OCI-LY3 (cell line): ENCODE data around the gene KRI1.

Source experiments
- H2AFZ ChIP-seq: fragments of 200-600, 300-600 bp; shearing (Covaris generic); 2 replicates; pipeline ENCODE4 v1.6.0; 2014; ENCODE audit warnings: antibody characterized with exemption, low read depth, low read length
- H3K27ac ChIP-seq: fragments of 200-600, 300-600 bp; sonication (generic); 2 replicates; pipeline ENCODE4 v1.5.1; 2014; ENCODE audit warnings: mild to moderate bottlenecking, low read length, moderate library complexity, mixed read lengths
- H3K27me3 ChIP-seq: fragments of 200-600, 300-600 bp; sonication (generic); 2 replicates; pipeline ENCODE4 v1.6.1; 2014; ENCODE audit warnings: low read depth, low read length, mixed read lengths
- H3K36me3 ChIP-seq: fragments of 200-600, 300-600 bp; sonication (generic); replicated peaks from 2 replicates; pipeline ENCODE3; 2014; ENCODE audit warnings: low read depth, low read length, mixed read lengths
- H3K4me1 ChIP-seq: fragments of 300-600, 200-600 bp; sonication (generic); 2 replicates; pipeline ENCODE4 v1.6.1; 2014; ENCODE audit warnings: low read length, mixed read lengths
- H3K4me2 ChIP-seq: fragments of 200-600, 300-600 bp; sonication (generic); 2 replicates; pipeline ENCODE4 v1.6.1; 2014; ENCODE audit warnings: low read length, mixed read lengths
- H3K4me3 ChIP-seq: fragments of 300-600, 200-600 bp; sonication (generic); 2 replicates; pipeline ENCODE4 v1.5.1; 2014; ENCODE audit warnings: antibody characterized with exemption, mild to moderate bottlenecking, low read length, moderate library complexity
- H3K79me2 ChIP-seq: fragments of 300-600, 200-600 bp; shearing (Covaris generic); 2 replicates; pipeline ENCODE4 v1.6.1; 2014; ENCODE audit warnings: mild to moderate bottlenecking, low read length, mixed read lengths
- H3K9ac ChIP-seq: fragments of 300-600, 200-600 bp; shearing (Covaris generic); 2 replicates; pipeline ENCODE4 v1.6.0; 2014; ENCODE audit warnings: mild to moderate bottlenecking, low read length, moderate library complexity
- H3K9me3 ChIP-seq: fragments of 200-600, 300-600 bp; shearing (Covaris generic); 2 replicates; pipeline ENCODE4 v1.6.1; 2014; ENCODE audit warnings: low read length, mixed read lengths; ENCODE audit not compliant: insufficient read depth
- H4K20me1 ChIP-seq: fragments of 200-600, 300-600 bp; sonication (generic); 2 replicates; pipeline ENCODE4 v1.6.1; 2016; ENCODE audit warnings: low read length, mixed read lengths; ENCODE audit not compliant: insufficient read depth
- CTCF ChIP-seq: fragments of 200-600, 300-600 bp; sonication (generic); IDR thresholded peaks from 2 replicates; pipeline ENCODE4 v1.5.1; 2014; ENCODE audit warnings: antibody characterized with exemption, low read length, low read depth
- EZH2phosphoT487 ChIP-seq: fragments of 200-600 bp; shearing (Covaris generic); IDR thresholded peaks from 2 replicates; pipeline ENCODE4 v1.6.1; 2018; ENCODE audit warnings: antibody characterized with exemption, mixed run types, low read depth

Gene KRI1

GRCh38 chr19:10587839-10588150 is 22.0 kb upstream of the KRI1 start:
- H3K4me1 ChIP-seq: no peaks in the 10 kb centered on the region
- no peak overlapping the region for H3K4me3 ChIP-seq
- H3K9ac ChIP-seq: no peak overlapping the region
- TF ChIP-seq CTCF (no peak), EZH2phosphoT487 (no peak)
- no peaks in the 10 kb centered on the region for H3K79me2 ChIP-seq
- H3K27ac ChIP-seq: no peak overlapping the region
- no peaks in the 10 kb centered on the region for H3K9me3 ChIP-seq
- peaks cover 10% of the 10 kb centered on the region; the same call in 1 of the 2 replicates for H3K27me3 ChIP-seq
- no peaks in the 10 kb centered on the region for H3K36me3 ChIP-seq
- H4K20me1 ChIP-seq: no peaks in the 10 kb centered on the region
- no peak overlapping the region for H3K4me2 ChIP-seq
- H2AFZ ChIP-seq: no peak overlapping the region

- H2AFZ ChIP-seq: no peak within 1 kb of the TSS
- no peaks in the 10 kb centered on the region for H3K9me3 ChIP-seq
- H3K27ac ChIP-seq: no peak within 1 kb of the TSS
- H3K4me1 ChIP-seq: no peaks in the 10 kb centered on the region
- H3K36me3 ChIP-seq: no peaks in the 10 kb centered on the region
- no peak within 1 kb of the TSS for H3K9ac ChIP-seq
- no peak within 1 kb of the TSS for H3K4me2 ChIP-seq
- no peak within 1 kb of the TSS for H3K4me3 ChIP-seq
- TF ChIP-seq EZH2phosphoT487: no peak
- no peak for TF ChIP-seq CTCF
- H4K20me1 ChIP-seq: no peaks in the 10 kb centered on the region
- H3K79me2 ChIP-seq: no peaks in the 10 kb centered on the region
- peaks cover 10% of the 10 kb centered on the region; the same call in 1 of the 2 replicates for H3K27me3 ChIP-seq
Measured at GRCh38 chr19:10587022-10587838, 21.4 kb upstream of the KRI1 start, which contains the start of gene AP1M2. AP1M2 (minus strand) TSS chr19:10587312; CDS start chr19:10587231, 81 bp downstream.

- H3K27me3 ChIP-seq: peaks cover 10% of the 10 kb centered on the region; the same call in 1 of the 2 replicates
- H3K27ac ChIP-seq: no peak overlapping the region
- H3K9me3 ChIP-seq: no peaks in the 10 kb centered on the region
- H3K4me1 ChIP-seq: no peaks in the 10 kb centered on the region; the same call in 1 of the 2 replicates
- no peak overlapping the region for H3K9ac ChIP-seq
- H2AFZ ChIP-seq: no peak overlapping the region
- H3K79me2 ChIP-seq: no peaks in the 10 kb centered on the region
- no peak overlapping the region for H3K4me2 ChIP-seq
- H4K20me1 ChIP-seq: no peaks in the 10 kb centered on the region
- TF ChIP-seq EZH2phosphoT487 (no peak), CTCF (no peak)
- no peak overlapping the region for H3K4me3 ChIP-seq
- no peaks in the 10 kb centered on the region for H3K36me3 ChIP-seq
Measured at GRCh38 chr19:10586396-10586795, 20.6 kb upstream of the KRI1 start.

GRCh38 chr19:10583036-10583776 is 17.4 kb upstream of the KRI1 start:
- H3K36me3 ChIP-seq: no peaks in the 10 kb centered on the region
- no peaks in the 10 kb centered on the region; the same call in 1 of the 2 replicates for H3K4me1 ChIP-seq
- H2AFZ ChIP-seq: no peak overlapping the region

More at GRCh38 chr19:10583036-10583776, 17.4 kb upstream of the KRI1 start:
- Histone ChIP-seq H3K9me3 (no peaks in the 10 kb centered on the region), H3K27ac (no peak overlapping the region), H3K4me3 (no peak overlapping the region), H4K20me1 (no peaks in the 10 kb centered on the region), H3K79me2 (no peaks in the 10 kb centered on the region), H3K4me2 (no peak overlapping the region), H3K27me3 (peaks cover 10% of the 10 kb centered on the region; the same call in 1 of the 2 replicates), H3K9ac (no peak overlapping the region)
- no peak for TF ChIP-seq EZH2phosphoT487
